Measurements from ENCODE around the gene JMJD7.

- TF ChIP-seq CTCF (conservative IDR thresholded peaks at IDR 0.05; ENCODE audit: low read length) (no peak), EZH2phosphoT487 (IDR thresholded peaks at IDR 0.05; ENCODE audit: borderline replicate concordance, low read depth, low read length) (no peak)
These were observed 39.1 kb downstream of the JMJD7 start for GRCh38 chr15:41866872-41867579.
